HUES48 (cell line): ENCODE results near the gene TDRD9.
A peak's percentile ranks its signal among the peaks of the same experiment; 100 is the strongest.
"Not testable (repeated sequence)": the region's sequence is repeated elsewhere in the genome, so short reads cannot be mapped to it uniquely, and the experiment has no call there.

ENCODE experiments used
- H3K27ac ChIP-seq: one replicate; pipeline ENCODE4 v1.7.0; 2013; ENCODE audit warnings: low read depth, low read length, inconsistent platforms
- H3K27me3 ChIP-seq: 2 replicates; pipeline ENCODE4 v1.6.1; 2013; ENCODE audit warnings: mild to moderate bottlenecking, low read length; ENCODE audit not compliant: control insufficient read depth, insufficient read depth
- H3K36me3 ChIP-seq: 2 replicates; pipeline ENCODE4 v1.6.1; 2013; ENCODE audit warnings: low read length; ENCODE audit not compliant: control insufficient read depth, insufficient read depth
- H3K4me1 ChIP-seq: 2 replicates; pipeline ENCODE4 v1.6.1; 2013; ENCODE audit warnings: mild to moderate bottlenecking, low read length; ENCODE audit not compliant: control insufficient read depth, insufficient read depth
- H3K4me3 ChIP-seq: 2 replicates; pipeline ENCODE4 v1.5.1; 2013; ENCODE audit warnings: mild to moderate bottlenecking, low read depth, low read length
- H3K9ac ChIP-seq: 2 replicates; pipeline ENCODE4 v1.6.1; 2013; ENCODE audit warnings: mild to moderate bottlenecking, low read depth, low read length, moderate library complexity
- H3K9me3 ChIP-seq: 2 replicates; pipeline ENCODE4 v1.6.1; 2013; ENCODE audit warnings: low read length; ENCODE audit not compliant: control insufficient read depth, insufficient read depth

TDRD9 gene

GRCh38 chr14:103908580-103908979 lies 19.7 kb upstream of the TDRD9 start:
- Histone ChIP-seq H3K27me3 (no peaks in the 10 kb centered on the region), H3K4me1 (peaks cover 8% of the 10 kb centered on the region; the same call in 1 of the 2 replicates), H3K9me3 (no peaks in the 10 kb centered on the region), H3K4me3 (no peak overlapping the region), H3K27ac (no peak overlapping the region), H3K36me3 (peaks cover 22% of the 10 kb centered on the region), H3K9ac (no peak overlapping the region)

- Histone ChIP-seq H3K9me3 (no peaks in the 10 kb centered on the region), H3K9ac (no peak overlapping the region), H3K4me1 (peaks cover 8% of the 10 kb centered on the region; the same call in 1 of the 2 replicates), H3K36me3 (peaks cover 33% of the 10 kb centered on the region), H3K4me3 (no peak overlapping the region; the same call in 1 of the 2 replicates), H3K27me3 (no peaks in the 10 kb centered on the region), H3K27ac (no peak overlapping the region)
These were observed 18.6 kb upstream of the TDRD9 start for GRCh38 chr14:103909531-103910261.

DNA sequence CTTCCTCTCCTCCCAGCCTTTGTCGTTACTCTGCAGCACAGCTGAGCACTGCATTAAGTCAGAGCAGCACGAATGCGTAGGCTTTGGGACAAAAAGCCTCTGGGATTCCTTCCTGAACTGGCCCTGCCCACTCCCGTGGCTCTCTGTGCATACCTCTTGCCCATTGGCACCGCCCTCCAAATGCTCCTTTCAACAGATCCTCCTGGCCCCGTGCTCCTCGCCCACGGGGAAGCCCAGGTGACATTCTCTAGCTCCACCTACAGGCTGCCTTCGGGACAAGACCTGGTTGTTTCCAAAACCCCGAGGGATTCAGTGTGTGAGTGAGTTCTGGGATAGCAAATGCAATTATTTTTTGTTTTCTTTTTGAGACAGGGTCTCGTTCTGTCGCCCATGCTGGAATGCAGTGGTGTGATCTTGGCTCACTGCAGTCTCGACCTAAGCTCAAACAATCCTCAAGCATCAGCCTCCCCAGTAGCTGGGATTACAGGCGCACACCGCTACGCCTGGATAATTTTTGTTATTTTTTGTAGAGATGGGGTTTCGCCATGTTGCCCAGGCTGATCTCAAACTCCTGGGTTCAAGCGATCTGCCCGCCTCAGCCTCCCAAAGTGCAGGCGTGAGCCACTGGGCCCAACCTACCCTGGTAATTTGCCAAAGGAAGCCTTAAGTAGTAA lies 17.9 kb upstream of the TDRD9 start:
- Histone ChIP-seq H3K36me3 (peaks cover 38% of the 10 kb centered on the region), H3K27me3 (no peaks in the 10 kb centered on the region), H3K4me3 (no peak overlapping the region; the same call in 1 of the 2 replicates), H3K9me3 (no peaks in the 10 kb centered on the region), H3K9ac (no peak overlapping the region), H3K4me1 (peaks cover 8% of the 10 kb centered on the region; the same call in 1 of the 2 replicates), H3K27ac (no peak overlapping the region)

DNA sequence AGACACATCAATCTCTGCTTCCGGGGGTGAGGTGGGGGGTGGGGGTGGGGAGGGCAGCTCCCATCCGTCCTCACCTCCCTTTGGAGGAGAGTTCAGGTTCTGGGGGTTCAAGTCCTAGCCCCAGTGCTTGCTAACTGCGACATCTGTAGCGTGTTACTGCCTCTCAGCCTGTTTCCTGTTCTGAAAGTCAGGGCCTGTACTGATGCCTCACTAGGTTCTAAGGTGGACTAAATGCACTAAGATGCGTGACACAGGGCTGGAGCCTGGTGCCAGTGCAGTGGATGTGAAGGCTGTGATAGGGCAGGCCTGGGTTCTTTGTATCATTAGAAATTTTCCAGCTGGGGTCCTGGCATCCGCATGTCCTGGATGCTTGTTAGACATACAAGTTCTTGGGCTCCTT lies 17.3 kb upstream of the TDRD9 start:
- Histone ChIP-seq H3K36me3 (peaks cover 41% of the 10 kb centered on the region), H3K4me3 (no peak overlapping the region), H3K9ac (no peak overlapping the region), H3K4me1 (peaks cover 8% of the 10 kb centered on the region; the same call in 1 of the 2 replicates), H3K9me3 (no peaks in the 10 kb centered on the region), H3K27me3 (no peaks in the 10 kb centered on the region), H3K27ac (no peak overlapping the region)

DNA sequence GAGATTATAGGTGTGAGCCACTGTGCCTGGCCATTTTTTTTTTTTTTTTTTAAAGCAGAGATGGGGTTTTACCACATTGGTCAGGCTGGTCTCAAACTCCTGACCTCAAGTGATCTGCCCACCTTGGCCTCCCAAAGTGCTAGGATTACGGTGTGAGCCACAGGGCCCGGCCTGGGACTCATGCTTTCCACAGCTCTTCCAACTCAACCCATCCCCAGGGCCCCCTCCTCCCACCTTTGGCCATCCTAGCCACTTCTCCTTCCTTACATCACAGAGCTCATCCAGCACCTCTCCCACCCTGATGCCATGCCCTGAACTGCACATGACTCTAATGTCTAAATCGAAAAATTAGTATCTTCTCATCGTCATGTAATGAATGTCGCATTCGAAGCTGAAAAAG lies 12.6 kb upstream of the TDRD9 start:
- Histone ChIP-seq H3K36me3 (peaks cover 60% of the 10 kb centered on the region), H3K9me3 (no peaks in the 10 kb centered on the region), H3K4me3 (no peak overlapping the region), H3K27me3 (no peaks in the 10 kb centered on the region), H3K27ac (no peak overlapping the region), H3K4me1 (0 out of 2 replicates have a peak, but pooled peaks cover 1% of the 10 kb centered on the region), H3K9ac (no peak overlapping the region)

- H3K9ac ChIP-seq = no peak overlapping the region
- no peaks in the 10 kb centered on the region for H3K4me1 ChIP-seq
- no peak overlapping the region for H3K27ac ChIP-seq
- no peak overlapping the region for H3K4me3 ChIP-seq
- H3K9me3 ChIP-seq = no peaks in the 10 kb centered on the region
- peaks cover 54% of the 10 kb centered on the region for H3K36me3 ChIP-seq
- H3K27me3 ChIP-seq = no peaks in the 10 kb centered on the region
These were observed 11.5 kb upstream of the TDRD9 start for GRCh38 chr14:103916636-103917262.

DNA sequence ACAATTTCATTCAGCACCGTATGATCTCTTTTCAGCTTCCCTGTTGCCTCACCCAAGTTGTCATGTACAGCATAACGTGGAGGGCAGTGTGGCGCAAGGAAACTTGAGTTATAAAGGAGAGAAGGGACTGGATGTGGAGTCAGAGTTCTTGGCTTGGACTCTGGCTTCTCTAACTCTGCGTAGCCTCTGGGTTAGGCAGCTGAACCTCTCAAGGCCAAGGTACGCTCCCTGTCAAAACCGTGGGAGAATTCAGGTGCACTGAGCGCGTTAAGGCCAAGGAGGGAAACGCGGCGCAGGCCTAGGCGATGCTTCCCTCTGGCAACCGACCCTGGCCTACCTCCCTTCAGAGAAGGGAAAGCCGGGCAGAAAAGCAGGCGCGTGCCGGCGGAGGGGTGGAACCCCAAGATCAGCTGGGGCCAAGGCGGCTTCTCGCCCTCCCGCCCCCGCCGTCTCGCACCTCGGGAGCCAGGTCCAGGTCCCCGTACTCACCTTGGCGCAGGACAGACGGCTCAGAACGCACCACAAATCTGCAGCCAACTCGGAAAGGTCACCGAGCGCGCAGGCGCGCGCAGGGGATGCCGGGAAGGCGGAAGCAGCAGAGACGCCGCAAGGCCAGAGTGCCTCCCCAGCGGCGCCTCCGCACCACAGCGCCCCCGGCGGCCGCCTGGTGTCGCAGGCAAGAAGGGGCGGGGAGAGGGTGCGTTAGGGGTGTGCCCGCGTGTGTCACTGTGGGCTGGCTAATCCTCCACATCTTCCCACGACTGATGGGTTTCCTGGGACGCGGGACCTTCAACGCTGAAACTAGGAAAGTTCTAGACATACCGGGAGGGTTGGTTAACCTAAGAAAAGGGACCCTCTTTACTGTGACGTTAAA lies 7.0 kb upstream of the TDRD9 start:
- Histone ChIP-seq H3K4me3 (peak overlapping the region; percentile 98), H3K27ac (peak overlapping the region; percentile 67), H3K4me1 (no peaks in the 10 kb centered on the region), H3K27me3 (no peaks in the 10 kb centered on the region), H3K9me3 (no peaks in the 10 kb centered on the region), H3K9ac (peak overlapping the region; percentile 84), H3K36me3 (peaks cover 16% of the 10 kb centered on the region)

DNA sequence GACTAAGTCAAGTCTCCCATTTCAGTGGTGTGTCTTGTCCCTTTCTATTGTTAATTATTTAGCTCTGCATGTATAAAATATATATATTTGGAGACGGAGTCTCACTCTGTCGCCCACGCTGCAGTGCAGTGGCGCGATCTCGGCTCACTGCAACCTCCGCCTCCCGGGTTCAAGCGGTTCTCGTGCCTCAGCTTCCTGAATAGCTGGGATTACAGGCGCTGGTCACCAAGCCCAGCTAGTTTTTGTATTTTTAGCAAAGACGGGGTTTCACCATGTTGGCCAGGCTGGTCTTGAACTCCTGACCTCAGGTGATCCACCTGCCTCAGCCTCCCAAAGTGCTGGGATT lies 6.4 kb upstream of the TDRD9 start:
- not testable (repeated sequence) for H3K9me3 ChIP-seq, H3K9ac ChIP-seq, H3K27me3 ChIP-seq, H3K27ac ChIP-seq, H3K4me1 ChIP-seq
- Histone ChIP-seq H3K36me3 (peaks cover 13% of the 10 kb centered on the region), H3K4me3 (peak overlapping the region; percentile 98)

GRCh38 chr14:103923863-103924262 lies 4.4 kb upstream of the TDRD9 start:
- Histone ChIP-seq H3K9ac (no peak overlapping the region), H3K4me1 (no peaks in the 10 kb centered on the region), H3K27ac (no peak overlapping the region), H3K36me3 (no peaks in the 10 kb centered on the region), H3K27me3 (no peaks in the 10 kb centered on the region), H3K4me3 (no peak overlapping the region), H3K9me3 (no peaks in the 10 kb centered on the region)

- H3K4me3 ChIP-seq = no peak overlapping the region
- no peak overlapping the region for H3K27ac ChIP-seq
- no peaks in the 10 kb centered on the region for H3K36me3 ChIP-seq
- no peaks in the 10 kb centered on the region for H3K9me3 ChIP-seq
- no peak overlapping the region for H3K9ac ChIP-seq
- no peaks in the 10 kb centered on the region for H3K27me3 ChIP-seq
- no peaks in the 10 kb centered on the region for H3K4me1 ChIP-seq
These were observed 2.9 kb upstream of the TDRD9 start for GRCh38 chr14:103925316-103925715.
